Right atrium auricular region (tissue), 2 donors: Measurements from ENCODE around the gene ENTHD1. TPM values are rescaled to one million over a fixed set of nuclear protein-coding genes. Genes with fewer than 3 reads are reported as not detected.

Source experiments
- DNase-seq: peaks from one replicate; pipeline ENCODE4 v3.0.0-alpha.2; 2019; ENCODE audit warnings: low spot score
- H3K27ac ChIP-seq, 2 donors: fragments of 200-600 bp; sonication (generic); 1 replicate in 1 of 2; 2 replicates in 1 of 2; pipeline ENCODE4 v1.5.1; 2016 to 2019
- H3K27me3 ChIP-seq, 2 donors: fragments of 200-600 bp; sonication (generic); one replicate each; pipeline versions ENCODE4 v1.5.1 to v1.6.0; 2017 to 2019
- H3K36me3 ChIP-seq: fragments of 200-600 bp; sonication (generic); one replicate; pipeline ENCODE4 v1.5.1; 2016
- H3K4me1 ChIP-seq, 2 donors: fragments of 200-600 bp; sonication (generic); one replicate each; pipeline versions ENCODE4 v1.5.1 to v1.6.0; 2017 to 2019
- H3K4me3 ChIP-seq, 2 donors: fragments of 200-600 bp; sonication (generic); 1 replicate in 1 of 2; 2 replicates in 1 of 2; pipeline ENCODE4 v1.5.1; 2017 to 2019; ENCODE audit warnings: mild to moderate bottlenecking in 1 of 2, moderate library complexity in 1 of 2
- H3K9me3 ChIP-seq, 2 donors: fragments of 200-600 bp; sonication (generic); one replicate each; pipeline ENCODE4 v1.5.1; 2019
- total RNA-seq, 2 donors: library from RNA; depleted of rRNA; stranded (reverse); fragments of >200 nt; gene quantifications; one replicate each; pipeline ENCODE4 v1.1.0, GENCODE V29; 2016
- TF ChIP-seq, protein P1 (sequence below), 2 donors: fragments of 200-600 bp; sonication (generic); IDR thresholded peaks; one replicate each; pipeline ENCODE4 v1.5.1; 2019; ENCODE audit warnings: antibody characterized with exemption in 2 of 2

The ENTHD1 gene
- total RNA-seq, 2 donors from 2014 or later = not detected

DNA sequence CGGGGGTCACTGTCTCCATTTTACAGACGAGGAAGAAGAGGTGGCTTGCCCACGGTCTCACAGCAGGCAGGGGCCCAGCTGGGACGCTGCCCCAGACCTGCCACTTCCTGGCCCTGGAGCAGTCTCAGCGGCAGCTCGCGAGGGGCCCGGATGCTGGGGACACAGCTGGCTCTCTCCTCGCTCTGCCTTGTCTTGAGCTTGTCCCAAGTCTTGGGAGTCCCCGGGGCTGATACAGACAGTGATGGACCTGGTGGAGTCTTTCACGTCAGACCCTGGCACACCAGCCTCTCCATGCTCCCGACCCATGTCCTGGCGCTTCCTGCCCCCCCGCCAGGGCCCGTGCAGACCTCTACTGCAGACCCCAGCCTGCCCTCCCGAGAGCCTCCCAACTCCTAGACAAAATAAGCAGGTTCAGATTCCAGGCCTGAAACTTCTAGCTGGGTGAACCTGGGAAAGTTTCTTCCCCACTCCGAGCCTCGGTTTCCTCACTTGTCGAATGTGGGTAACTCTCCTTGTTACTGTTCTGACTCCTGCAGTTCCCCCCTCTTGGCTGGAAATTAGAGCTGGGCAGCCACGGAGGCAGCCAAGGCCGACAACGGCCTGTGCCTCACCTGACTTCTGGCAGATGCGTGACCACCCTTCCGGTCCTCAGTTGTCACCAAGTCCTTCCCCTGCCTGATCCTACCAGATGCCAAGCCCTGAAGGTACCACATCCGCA lies 177.6 kb downstream of the ENTHD1 start:
- Histone ChIP-seq H3K36me3 (no peaks in the 10 kb centered on the region), H3K4me3 (no peak overlapping the region), H3K9me3 (no peaks in the 10 kb centered on the region), H3K27me3 (no peaks in the 10 kb centered on the region), H3K4me1 (no peaks in the 10 kb centered on the region), H3K27ac (no peak overlapping the region)
- DNase-seq = no peak
- TF ChIP-seq, protein P1, sequence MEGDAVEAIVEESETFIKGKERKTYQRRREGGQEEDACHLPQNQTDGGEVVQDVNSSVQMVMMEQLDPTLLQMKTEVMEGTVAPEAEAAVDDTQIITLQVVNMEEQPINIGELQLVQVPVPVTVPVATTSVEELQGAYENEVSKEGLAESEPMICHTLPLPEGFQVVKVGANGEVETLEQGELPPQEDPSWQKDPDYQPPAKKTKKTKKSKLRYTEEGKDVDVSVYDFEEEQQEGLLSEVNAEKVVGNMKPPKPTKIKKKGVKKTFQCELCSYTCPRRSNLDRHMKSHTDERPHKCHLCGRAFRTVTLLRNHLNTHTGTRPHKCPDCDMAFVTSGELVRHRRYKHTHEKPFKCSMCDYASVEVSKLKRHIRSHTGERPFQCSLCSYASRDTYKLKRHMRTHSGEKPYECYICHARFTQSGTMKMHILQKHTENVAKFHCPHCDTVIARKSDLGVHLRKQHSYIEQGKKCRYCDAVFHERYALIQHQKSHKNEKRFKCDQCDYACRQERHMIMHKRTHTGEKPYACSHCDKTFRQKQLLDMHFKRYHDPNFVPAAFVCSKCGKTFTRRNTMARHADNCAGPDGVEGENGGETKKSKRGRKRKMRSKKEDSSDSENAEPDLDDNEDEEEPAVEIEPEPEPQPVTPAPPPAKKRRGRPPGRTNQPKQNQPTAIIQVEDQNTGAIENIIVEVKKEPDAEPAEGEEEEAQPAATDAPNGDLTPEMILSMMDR (IDR thresholded peaks at IDR 0.05) = no peak

DNA sequence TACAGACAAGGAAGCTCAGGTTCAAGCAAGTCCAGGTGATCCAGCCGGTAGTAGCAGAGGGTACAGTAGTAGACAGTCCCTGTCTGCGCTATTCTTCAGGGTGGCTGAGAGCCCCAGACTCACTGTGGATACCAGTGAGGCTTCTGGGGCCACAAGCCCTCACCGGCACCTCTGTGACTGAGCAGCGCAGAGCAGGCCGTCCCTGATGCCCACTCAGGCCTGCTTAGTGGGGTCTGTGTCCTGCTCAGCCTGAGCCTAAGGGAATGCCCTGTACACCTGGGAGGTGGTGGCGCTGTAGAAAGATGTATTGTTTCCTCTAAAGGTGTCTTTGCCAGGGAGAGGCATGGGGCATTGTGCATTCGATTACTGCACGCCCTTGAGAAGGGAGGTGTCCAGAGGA lies 179.2 kb downstream of the ENTHD1 start:
- Histone ChIP-seq H3K27ac (no peak overlapping the region), H3K4me3 (no peak overlapping the region), H3K9me3 (no peaks in the 10 kb centered on the region), H3K27me3 (no peaks in the 10 kb centered on the region), H3K4me1 (no peaks in the 10 kb centered on the region), H3K36me3 (no peaks in the 10 kb centered on the region)
- no peak for DNase-seq
- TF ChIP-seq, protein P1 (IDR thresholded peaks at IDR 0.05) = no peak

DNA sequence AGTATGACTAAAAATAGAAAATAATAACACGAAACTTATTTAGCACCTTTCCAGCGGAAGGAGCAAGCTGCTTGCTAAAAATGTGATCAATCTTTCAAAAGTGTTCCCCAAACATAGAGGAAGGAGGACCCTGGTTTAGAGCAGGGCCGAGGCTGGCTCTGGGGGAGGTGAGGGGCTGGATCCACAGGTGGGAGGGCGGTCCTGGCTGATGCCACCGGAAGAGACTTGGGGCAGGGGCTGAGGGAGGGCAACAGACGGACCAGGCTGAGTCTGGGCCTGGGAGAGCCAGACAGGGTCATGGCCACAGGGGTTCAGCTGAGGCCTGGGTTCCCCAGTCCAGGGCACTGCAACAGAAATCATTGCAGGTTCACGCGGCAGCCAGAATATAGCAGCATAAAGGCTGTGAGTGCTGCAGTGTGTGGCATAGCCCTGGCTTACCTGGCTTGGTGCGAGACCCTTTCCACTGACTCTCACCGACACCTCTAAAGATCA lies 179.7 kb downstream of the ENTHD1 start:
- H3K4me1 ChIP-seq = no peaks in the 10 kb centered on the region
- H3K4me3 ChIP-seq = no peak overlapping the region
- no peaks in the 10 kb centered on the region for H3K9me3 ChIP-seq
- no peak overlapping the region for H3K27ac ChIP-seq
- no peaks in the 10 kb centered on the region for H3K27me3 ChIP-seq
- H3K36me3 ChIP-seq = no peaks in the 10 kb centered on the region
- TF ChIP-seq, protein P1 (IDR thresholded peaks at IDR 0.05) = no peak
- DNase-seq = no peak

- Histone ChIP-seq H3K4me3 (no peak overlapping the region), H3K9me3 (no peaks in the 10 kb centered on the region), H3K27me3 (no peaks in the 10 kb centered on the region), H3K27ac (no peak overlapping the region), H3K4me1 (no peaks in the 10 kb centered on the region), H3K36me3 (no peaks in the 10 kb centered on the region)
- no peak for DNase-seq
- TF ChIP-seq, protein P1 (IDR thresholded peaks at IDR 0.05) = no peak
Measured at GRCh38 chr22:39712751-39713525, 180.6 kb downstream of the ENTHD1 start.

DNA sequence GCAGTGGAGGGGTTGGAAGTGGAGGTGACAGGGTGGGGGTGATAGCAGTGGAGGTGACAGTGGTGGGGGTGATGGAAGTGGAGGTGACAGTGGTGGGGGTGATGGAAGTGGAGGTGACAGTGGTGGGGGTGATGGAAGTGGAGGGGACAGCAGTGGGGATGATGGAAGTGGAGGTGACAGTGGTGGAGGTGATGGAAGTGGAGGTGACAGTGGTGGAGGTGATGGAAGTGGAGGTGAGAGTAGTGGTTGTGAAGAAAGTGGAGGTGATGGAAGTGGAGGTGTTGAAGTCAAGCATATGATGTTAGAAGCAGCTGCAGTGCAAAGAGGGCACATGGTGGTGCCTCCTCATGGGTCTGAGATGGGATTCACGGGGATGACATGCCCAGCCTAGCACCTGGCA lies 181.5 kb downstream of the ENTHD1 start:
- no peaks in the 10 kb centered on the region for H3K27me3 ChIP-seq
- H3K27ac ChIP-seq = no peak overlapping the region
- DNase-seq = no peak
- H3K4me3 ChIP-seq = no peak overlapping the region
- no peaks in the 10 kb centered on the region for H3K36me3 ChIP-seq
- no peaks in the 10 kb centered on the region for H3K9me3 ChIP-seq
- TF ChIP-seq, protein P1 (IDR thresholded peaks at IDR 0.05) = no peak
- H3K4me1 ChIP-seq = no peaks in the 10 kb centered on the region
